ENCODE data around the gene SEZ6. TPM values are rescaled to one million over a fixed set of nuclear protein-coding genes. Genes with fewer than 3 reads are reported as not detected.

Gene SEZ6
- total RNA-seq, 1 donor from 2014 or later, result not detected

DNA sequence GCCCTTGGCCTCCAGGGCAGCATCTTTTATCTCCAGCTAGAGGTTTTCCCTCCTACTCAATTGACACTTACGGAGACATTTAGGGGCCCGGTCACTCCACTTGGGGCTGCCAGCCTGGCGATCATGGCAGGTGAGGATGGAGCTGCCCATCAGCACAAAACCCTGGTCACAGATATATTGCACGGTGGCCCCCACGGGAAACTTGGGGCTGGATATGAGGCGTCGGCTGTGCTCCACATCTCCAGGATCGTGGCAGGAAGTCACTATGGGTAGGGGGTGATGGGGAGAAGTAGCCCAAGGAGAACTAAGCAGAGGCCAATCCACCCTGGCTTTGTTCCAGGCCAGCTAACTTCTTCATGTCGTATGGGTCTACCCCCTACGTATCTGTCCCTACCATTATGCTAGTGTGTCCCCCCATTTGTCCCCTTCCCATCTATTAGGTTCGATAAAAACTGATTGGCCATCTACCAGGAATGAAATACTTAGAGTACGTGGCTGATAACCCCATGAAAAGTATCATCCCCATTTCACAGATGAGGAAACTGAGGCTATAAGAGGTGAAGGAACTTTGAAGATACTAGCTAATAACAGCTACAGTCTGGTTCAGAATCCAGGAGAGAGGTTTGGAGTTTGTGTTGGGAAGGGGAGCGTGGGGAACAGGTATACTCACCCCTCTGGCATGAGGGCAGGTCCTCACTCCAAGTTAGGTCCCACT, 48.4 kb downstream of the SEZ6 start:
- FAIRE-seq, result peak; percentile 23
- no peaks in the 10 kb centered on the region for H3K27me3 ChIP-seq (ENCODE audit: control insufficient read depth, insufficient read depth, low read length)
- DNase-seq (ENCODE audit: low read depth), result no peak
- H3K4me3 ChIP-seq (ENCODE audit: low read depth, low read length), result no peak overlapping the region
- H3K36me3 ChIP-seq (ENCODE audit: control insufficient read depth, insufficient read depth, low read length), result no peaks in the 10 kb centered on the region
- TF ChIP-seq, protein P1, sequence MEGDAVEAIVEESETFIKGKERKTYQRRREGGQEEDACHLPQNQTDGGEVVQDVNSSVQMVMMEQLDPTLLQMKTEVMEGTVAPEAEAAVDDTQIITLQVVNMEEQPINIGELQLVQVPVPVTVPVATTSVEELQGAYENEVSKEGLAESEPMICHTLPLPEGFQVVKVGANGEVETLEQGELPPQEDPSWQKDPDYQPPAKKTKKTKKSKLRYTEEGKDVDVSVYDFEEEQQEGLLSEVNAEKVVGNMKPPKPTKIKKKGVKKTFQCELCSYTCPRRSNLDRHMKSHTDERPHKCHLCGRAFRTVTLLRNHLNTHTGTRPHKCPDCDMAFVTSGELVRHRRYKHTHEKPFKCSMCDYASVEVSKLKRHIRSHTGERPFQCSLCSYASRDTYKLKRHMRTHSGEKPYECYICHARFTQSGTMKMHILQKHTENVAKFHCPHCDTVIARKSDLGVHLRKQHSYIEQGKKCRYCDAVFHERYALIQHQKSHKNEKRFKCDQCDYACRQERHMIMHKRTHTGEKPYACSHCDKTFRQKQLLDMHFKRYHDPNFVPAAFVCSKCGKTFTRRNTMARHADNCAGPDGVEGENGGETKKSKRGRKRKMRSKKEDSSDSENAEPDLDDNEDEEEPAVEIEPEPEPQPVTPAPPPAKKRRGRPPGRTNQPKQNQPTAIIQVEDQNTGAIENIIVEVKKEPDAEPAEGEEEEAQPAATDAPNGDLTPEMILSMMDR (IDR thresholded peaks at IDR 0.05; ENCODE audit: insufficient read depth, low read length, severe bottlenecking), result no peak

DNA sequence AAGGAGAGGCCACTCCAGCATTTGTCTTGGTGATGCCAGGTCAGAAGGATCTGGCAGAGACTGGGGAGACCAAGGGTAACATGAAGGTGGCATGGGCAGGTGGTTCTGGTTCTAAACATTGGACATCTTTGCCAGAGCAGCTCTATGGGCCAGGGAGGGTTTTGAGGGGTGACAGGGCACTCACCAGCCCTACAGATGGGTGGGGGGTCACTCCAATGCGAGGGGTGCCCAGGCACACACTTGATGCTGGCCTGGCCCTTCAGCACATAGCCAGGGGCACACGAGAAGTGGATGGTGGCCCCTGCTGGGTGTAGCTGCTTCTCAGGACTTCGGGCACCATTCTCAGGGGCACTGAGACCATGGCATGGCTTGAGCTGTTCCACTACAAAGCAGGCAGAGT, 49.0 kb downstream of the SEZ6 start:
- Histone ChIP-seq H3K4me3 (ENCODE audit: low read depth, low read length) (no peak overlapping the region), H3K27me3 (ENCODE audit: control insufficient read depth, insufficient read depth, low read length) (no peaks in the 10 kb centered on the region), H3K36me3 (ENCODE audit: control insufficient read depth, insufficient read depth, low read length) (no peaks in the 10 kb centered on the region)
- TF ChIP-seq, protein P1 (IDR thresholded peaks at IDR 0.05; ENCODE audit: insufficient read depth, low read length, severe bottlenecking), result no peak
- DNase-seq (ENCODE audit: low read depth) (no peak), FAIRE-seq (peak; percentile 7)

DNA sequence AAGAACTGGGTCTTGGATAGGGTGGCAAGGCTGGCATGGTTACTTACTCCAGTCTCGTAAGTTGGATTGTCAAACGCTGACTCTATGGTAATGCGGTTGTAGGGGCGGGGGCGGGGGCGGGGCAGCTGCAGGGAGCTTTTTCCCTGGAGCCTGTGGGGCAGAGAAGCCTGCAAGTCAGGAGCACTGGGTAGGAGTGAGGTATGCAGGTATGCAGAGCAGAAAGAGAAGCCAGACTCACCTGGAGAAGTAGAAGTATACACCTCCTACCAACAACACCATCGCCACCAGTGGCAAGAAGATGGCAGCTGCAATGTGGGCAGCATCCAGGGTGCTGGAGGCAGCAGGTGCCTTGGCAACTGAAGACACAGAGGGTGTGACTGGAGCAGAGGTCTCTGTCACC, 49.7 kb downstream of the SEZ6 start:
- Histone ChIP-seq H3K27me3 (ENCODE audit: control insufficient read depth, insufficient read depth, low read length) (no peaks in the 10 kb centered on the region), H3K4me3 (ENCODE audit: low read depth, low read length) (no peak overlapping the region), H3K36me3 (ENCODE audit: control insufficient read depth, insufficient read depth, low read length) (no peaks in the 10 kb centered on the region)
- DNase-seq (ENCODE audit: low read depth) (no peak), FAIRE-seq (no peak)
- TF ChIP-seq, protein P1 (IDR thresholded peaks at IDR 0.05; ENCODE audit: insufficient read depth, low read length, severe bottlenecking), result no peak

DNA sequence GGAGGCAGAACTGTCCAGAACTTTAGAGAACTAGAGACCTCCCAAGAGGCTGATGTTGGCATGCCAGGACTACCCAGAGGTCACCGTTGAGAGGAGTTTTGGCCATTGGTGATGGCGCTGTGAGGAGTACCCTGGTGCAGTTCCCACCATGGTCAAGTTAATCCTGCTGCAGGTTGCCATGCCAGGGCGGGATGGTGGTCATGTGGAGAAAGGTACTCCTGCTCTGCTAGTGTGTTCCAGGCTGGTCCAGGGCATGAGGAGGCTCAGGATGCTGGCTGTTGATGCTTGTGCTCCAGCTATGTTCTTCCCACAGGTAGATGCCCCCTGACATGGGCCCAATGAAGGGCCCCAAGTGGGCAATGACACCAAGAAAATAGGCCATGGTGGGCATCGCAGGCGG, 50.4 kb downstream of the SEZ6 start:
- FAIRE-seq (peak; percentile 58), DNase-seq (ENCODE audit: low read depth) (no peak)
- H3K36me3 ChIP-seq (ENCODE audit: control insufficient read depth, insufficient read depth, low read length), result no peaks in the 10 kb centered on the region
- H3K27me3 ChIP-seq (ENCODE audit: control insufficient read depth, insufficient read depth, low read length), result no peaks in the 10 kb centered on the region
- H3K4me3 ChIP-seq (ENCODE audit: low read depth, low read length), result no peak overlapping the region
- TF ChIP-seq, protein P1 (IDR thresholded peaks at IDR 0.05; ENCODE audit: insufficient read depth, low read length, severe bottlenecking), result no peak

DNA sequence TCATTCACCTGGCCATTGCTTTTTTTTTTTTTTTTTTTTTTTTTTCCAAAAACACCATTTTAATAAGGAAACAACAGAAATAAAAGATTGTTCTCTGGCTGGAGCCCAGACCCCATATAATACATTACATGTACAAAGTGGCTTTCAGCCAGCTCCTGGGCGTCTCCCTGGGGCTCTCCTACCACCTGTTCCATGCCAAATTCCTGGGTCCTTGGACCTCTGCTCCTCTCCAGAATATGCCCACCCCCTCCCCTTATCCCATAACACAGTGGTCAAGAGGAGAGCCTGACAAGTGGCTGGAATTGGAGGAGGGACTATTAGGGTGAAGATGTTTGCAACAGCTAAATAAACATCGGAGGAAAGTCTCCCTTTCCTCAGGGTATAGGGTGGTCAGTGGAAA, 50.9 kb downstream of the SEZ6 start:
- no peak for DNase-seq (ENCODE audit: low read depth)
- H3K36me3 ChIP-seq (ENCODE audit: control insufficient read depth, insufficient read depth, low read length), result no peaks in the 10 kb centered on the region
- FAIRE-seq, result peak; percentile 13
- TF ChIP-seq, protein P1 (IDR thresholded peaks at IDR 0.05; ENCODE audit: insufficient read depth, low read length, severe bottlenecking), result no peak
- H3K27me3 ChIP-seq (ENCODE audit: control insufficient read depth, insufficient read depth, low read length), result no peaks in the 10 kb centered on the region
- no peak overlapping the region for H3K4me3 ChIP-seq (ENCODE audit: low read depth, low read length)
